Spleen (tissue), 7 donors: ENCODE results near the gene GAREM1.

Experiments used
- CTCF ChIP-seq, 11 experiments: fragments of 200-600 bp in 7 of 11; fragments of 450-650 bp in 4 of 11; sonication (generic) in 4 of 11; IDR thresholded peaks in 8 of 11; conservative IDR thresholded peaks in 3 of 11; 1 replicate in 7 of 11; 2 replicates in 4 of 11; pipeline versions ENCODE4 v1.4.0 to v1.8.0; 2016 to 2021; ENCODE audit warnings: antibody characterized with exemption in 11 of 11, inconsistent platforms in 4 of 11, mild to moderate bottlenecking in 1 of 11
- POLR2A ChIP-seq, 3 donors: fragments of 450-650 bp; IDR thresholded peaks; one replicate each; pipeline ENCODE4 v1.5.1; 2017; ENCODE audit warnings: antibody characterized with exemption in 3 of 3, mild to moderate bottlenecking in 1 of 3
- POLR2AphosphoS5 ChIP-seq, 3 donors: sonication (generic); formaldehyde crosslinking; IDR thresholded peaks; one replicate each; pipeline ENCODE4 v1.5.1; 2017; ENCODE audit warnings: antibody characterized with exemption in 3 of 3
- donor health status: DM: no; HTN: no; CAD: no; lungs with moderate emphysema.
- donor health status: DM: no; HTN: no; CAD: no.
- donor health status: DM: no; HTN: no; CAD: no.

DNA sequence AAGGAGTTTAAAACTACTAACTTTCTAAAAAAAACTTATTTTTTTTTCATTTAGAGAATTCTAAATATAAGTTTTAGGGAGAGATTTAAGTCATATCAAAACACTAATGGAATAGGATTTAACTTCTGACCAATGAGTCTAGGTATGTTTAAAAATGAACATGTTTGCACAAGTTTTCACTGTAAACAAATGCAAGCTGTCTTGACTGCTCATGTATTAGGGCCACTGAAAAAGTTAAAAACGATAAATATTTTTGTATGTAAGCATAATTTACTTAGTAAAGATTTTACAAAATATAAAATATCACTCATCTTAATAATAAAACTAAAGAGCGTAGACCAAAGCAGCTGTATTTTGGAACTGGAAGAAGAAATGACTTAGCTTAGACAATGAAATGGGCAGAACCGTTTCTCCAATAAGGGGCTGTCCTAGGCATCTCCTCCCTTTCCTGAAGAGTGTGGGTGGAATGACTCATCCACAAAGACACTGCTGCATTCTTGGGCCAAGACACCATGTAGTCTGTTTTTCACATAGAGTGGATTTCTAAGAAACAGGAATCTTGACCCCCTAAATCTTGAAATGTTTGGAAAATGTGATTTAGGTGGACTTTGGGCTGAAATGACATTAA is 162.1 kb downstream of the GAREM1 start:
- TF ChIP-seq CTCF (IDR thresholded peaks at IDR 0.05 in 8 of 11, conservative IDR thresholded peaks at IDR 0.05 in 3 of 11): no peak
- no peak for TF ChIP-seq POLR2AphosphoS5 (IDR thresholded peaks at IDR 0.05)
- TF ChIP-seq POLR2A (IDR thresholded peaks at IDR 0.05): no peak
